GM12891 (cell line): Measurements from ENCODE around the gene COL4A2.

Experiments
- POLR2A ChIP-seq: IDR thresholded peaks from 2 replicates; pipeline ENCODE4 v1.6.1; 2011; ENCODE audit warnings: low read depth, low read length, control low read depth
- POLR2AphosphoS5 ChIP-seq: IDR thresholded peaks from 2 replicates; pipeline ENCODE4 v1.6.1; 2011; ENCODE audit warnings: low read depth, low read length, control low read depth
- POU2F2 ChIP-seq: IDR thresholded peaks from 2 replicates; pipeline ENCODE4 v1.6.1; 2011; ENCODE audit warnings: low read depth, mild to moderate bottlenecking, control low read depth, low read length, moderate library complexity
- SPI1 ChIP-seq: IDR thresholded peaks from 2 replicates; pipeline ENCODE4 v1.6.1; 2011; ENCODE audit warnings: low read depth, low read length, control low read depth
- TAF1 ChIP-seq: IDR thresholded peaks from 2 replicates; pipeline ENCODE4 v1.6.1; 2011; ENCODE audit warnings: low read depth, low read length, control low read depth

GRCh38 chr13:110282316-110282841 lies 24.7 kb upstream of the COL4A2 start:
- TF ChIP-seq POLR2A (no peak), POLR2AphosphoS5 (no peak), POU2F2 (no peak), TAF1 (no peak), SPI1 (no peak)
